HepG2 (cell line): ENCODE data around the gene TMED9. TPM values are rescaled to one million over a fixed set of nuclear protein-coding genes. Genes with fewer than 3 reads are reported as not detected.
A peak's percentile ranks its signal among the peaks of the same experiment; 100 is the strongest.

Experiments
- AHR ChIP-seq: IDR thresholded peaks from 2 replicates; pipeline ENCODE4 v1.6.1; 2018; ENCODE audit warnings: missing genetic modification reagents, missing compliant biosample characterization
- ARNTL ChIP-seq: sonication (generic); formaldehyde crosslinking; IDR thresholded peaks from 2 replicates; pipeline ENCODE4 v1.4.0; 2020; ENCODE audit warnings: mild to moderate bottlenecking, missing genetic modification reagents
- DMAP1 ChIP-seq: IDR thresholded peaks from 2 replicates; pipeline ENCODE4 v1.6.1; 2016
- FOSL2 ChIP-seq: sonication (generic); formaldehyde crosslinking; IDR thresholded peaks from 2 replicates; pipeline ENCODE4 v1.4.0; 2020; ENCODE audit warnings: missing genetic modification reagents
- GATAD2A ChIP-seq: IDR thresholded peaks from 2 replicates; pipeline ENCODE4 v1.6.1; 2016
- HNF1B ChIP-seq: sonication (generic); formaldehyde crosslinking; IDR thresholded peaks from 2 replicates; pipeline ENCODE4 v1.5.1; 2020; ENCODE audit warnings: mild to moderate bottlenecking, moderate library complexity, missing genetic modification reagents
- JARID2 ChIP-seq: sonication (generic); formaldehyde crosslinking; IDR thresholded peaks from 2 replicates; pipeline ENCODE4 v1.8.1; 2023; ENCODE audit warnings: missing genetic modification reagents, inconsistent platforms; ENCODE audit not compliant: insufficient replicate concordance
- KDM2A ChIP-seq: sonication (generic); formaldehyde crosslinking; IDR thresholded peaks from 2 replicates; pipeline ENCODE4 v1.4.0; 2020; ENCODE audit warnings: low read depth, missing genetic modification reagents, borderline replicate concordance
- LCORL ChIP-seq, 2 experiments: fragments of 450-650 bp in 1 of 2; sonication (generic) in 1 of 2; formaldehyde crosslinking in 1 of 2; IDR thresholded peaks; 2 replicates each; pipeline versions ENCODE4 v1.5.0 to v1.6.1; 2017 to 2020; ENCODE audit warnings: antibody characterized with exemption in 1 of 2, missing genetic modification reagents in 1 of 2
- MIER2 ChIP-seq: IDR thresholded peaks from 2 replicates; pipeline ENCODE4 v1.6.1; 2016; ENCODE audit warnings: missing biosample characterization, missing genetic modification reagents
- NR2F6 ChIP-seq, 2 experiments: IDR thresholded peaks; 2 replicates each; pipeline ENCODE4 v1.6.1; 2016; ENCODE audit warnings: antibody characterized with exemption in 1 of 2, mild to moderate bottlenecking in 1 of 2
- PHF8 ChIP-seq: sonication (generic); formaldehyde crosslinking; IDR thresholded peaks from 2 replicates; pipeline ENCODE4 v1.5.0; 2020; ENCODE audit warnings: missing genetic modification reagents
- RBFOX2 ChIP-seq: fragments of 200-400 bp; formaldehyde crosslinking; IDR thresholded peaks from 2 replicates; pipeline ENCODE4 v1.6.1; 2017; ENCODE audit warnings: low read depth, mild to moderate bottlenecking, low read length
- SALL1 ChIP-seq: sonication (generic); formaldehyde crosslinking; IDR thresholded peaks from 2 replicates; pipeline ENCODE4 v1.8.0; 2022; ENCODE audit warnings: mild to moderate bottlenecking, missing genetic modification reagents
- SALL2 ChIP-seq: sonication (generic); formaldehyde crosslinking; IDR thresholded peaks from 2 replicates; pipeline ENCODE4 v1.8.1; 2023; ENCODE audit warnings: mild to moderate bottlenecking, missing genetic modification reagents, inconsistent platforms
- SMYD3 ChIP-seq: sonication (generic); formaldehyde crosslinking; IDR thresholded peaks from 2 replicates; pipeline ENCODE4 v1.8.1; 2023; ENCODE audit warnings: mild to moderate bottlenecking, missing genetic modification reagents
- SP5 ChIP-seq: IDR thresholded peaks from 2 replicates; pipeline ENCODE4 v1.6.1; 2016; ENCODE audit warnings: low read depth, borderline replicate concordance
- UBTF ChIP-seq: sonication (generic); formaldehyde crosslinking; IDR thresholded peaks from 2 replicates; pipeline ENCODE4 v1.4.0; 2020; ENCODE audit warnings: mild to moderate bottlenecking, missing genetic modification reagents
- ZFX ChIP-seq: sonication (generic); formaldehyde crosslinking; IDR thresholded peaks from 2 replicates; pipeline ENCODE4 v1.4.0; 2020; ENCODE audit warnings: mild to moderate bottlenecking, low read depth, missing genetic modification reagents, moderate library complexity
- ZNF205 ChIP-seq: IDR thresholded peaks from 2 replicates; pipeline ENCODE4 v1.6.1; 2018; ENCODE audit warnings: missing biosample characterization, missing genetic modification reagents
- ZNF451 ChIP-seq: sonication (generic); formaldehyde crosslinking; IDR thresholded peaks from 2 replicates; pipeline ENCODE4 v1.5.0; 2020; ENCODE audit warnings: mild to moderate bottlenecking, missing genetic modification reagents
- ZNF574 ChIP-seq: sonication (generic); formaldehyde crosslinking; IDR thresholded peaks from 2 replicates; pipeline ENCODE4 v1.4.0; 2020; ENCODE audit warnings: missing genetic modification reagents
- ZNF580 ChIP-seq: IDR thresholded peaks from 2 replicates; pipeline ENCODE4 v1.6.1; 2016; ENCODE audit warnings: low read depth, borderline replicate concordance
- ZNF891 ChIP-seq: sonication (generic); formaldehyde crosslinking; IDR thresholded peaks from 2 replicates; pipeline ENCODE4 v1.5.0; 2020; ENCODE audit warnings: mild to moderate bottlenecking, missing genetic modification reagents
- polyA plus RNA-seq, 8 experiments: library from polyadenylated mRNA; depleted of rRNA in 3 of 8; stranded (reverse) in 7 of 8; unstranded in 1 of 8; fragments of >200 nt; fragmentation: Illumina TruSeq in 4 of 8; extraction: Trizol in 4 of 8; gene quantifications; 2 replicates each; pipeline versions ENCODE4 v1.2.1 to v1.2.3, GENCODE V29; 2011 to 2016; ENCODE audit warnings: low read depth in 4 of 8, missing spikeins in 1 of 8, mixed read lengths in 1 of 8; ENCODE audit not compliant: insufficient read depth in 1 of 8
- total RNA-seq, 5 experiments: library from RNA; depleted of rRNA; stranded (reverse); fragments of >200 nt; fragmentation: Illumina TruSeq; extraction: Trizol; gene quantifications; 2 replicates each; pipeline ENCODE4 v1.2.3, GENCODE V29; 2016; ENCODE audit warnings: low read depth in 1 of 5

The TMED9 gene
- total and polyA plus RNA-seq, 2 of the 13 experiments (the other 11 are each of a cell fraction or from before 2014, with no cell fraction given): 161 to 350 TPM

GRCh38 chr5:177607452-177608192 lies 15.6 kb downstream of the TMED9 start (continued):
- TF ChIP-seq DMAP1 (CRISPR knock-in tag): no peak
- peak; percentile 24; the same call in 1 of the 2 replicates for TF ChIP-seq FOSL2 (CRISPR knock-in tag)
- TF ChIP-seq ARNTL (CRISPR knock-in tag): no peak
- TF ChIP-seq GATAD2A: peak; percentile 49; the same call in 1 of the 2 replicates
- no peak for TF ChIP-seq JARID2 (CRISPR knock-in tag)
- peak; percentile 34; the same call in 1 of the 2 replicates for TF ChIP-seq PHF8 (CRISPR knock-in tag)
- peak; percentile 35; the same call in 1 of the 2 replicates for TF ChIP-seq ZNF580 (CRISPR knock-in tag)
- peak; percentile 66; the same call in 1 of the 2 replicates for TF ChIP-seq KDM2A (CRISPR knock-in tag)
- no peak for TF ChIP-seq LCORL (IDR thresholded peaks at IDR 0.05)
- TF ChIP-seq LCORL (CRISPR knock-in tag; IDR thresholded peaks at IDR 0.05): 0 out of 2 replicates have a peak, but pooled peaks have one; percentile 33
- TF ChIP-seq SP5 (CRISPR knock-in tag): no peak
- 0 out of 2 replicates have a peak, but pooled peaks have one; percentile 49 for TF ChIP-seq AHR (CRISPR knock-in tag)
- peak; percentile 47; the same call in 1 of the 2 replicates for TF ChIP-seq UBTF
- peak; percentile 26; the same call in 1 of the 2 replicates for TF ChIP-seq ZNF574
- TF ChIP-seq ZNF451 (CRISPR knock-in tag): 0 out of 2 replicates have a peak, but pooled peaks have one; percentile 51
- peak; percentile 65; the same call in 1 of the 2 replicates for TF ChIP-seq ZFX (CRISPR knock-in tag)
- 0 out of 2 replicates have a peak, but pooled peaks have one; percentile 48 for TF ChIP-seq SALL2 (CRISPR knock-in tag)
- TF ChIP-seq MIER2 (CRISPR knock-in tag): peak; percentile 63; the same call in 1 of the 2 replicates
- TF ChIP-seq ZNF891 (CRISPR knock-in tag): no peak
- no peak for TF ChIP-seq SMYD3 (CRISPR knock-in tag)
- TF ChIP-seq RBFOX2: no peak
- TF ChIP-seq HNF1B (CRISPR knock-in tag): peak; percentile 60; the same call in 1 of the 2 replicates
- peak; percentile 71; the same call in 1 of the 2 replicates for TF ChIP-seq ZNF205 (CRISPR knock-in tag)
- no peak for TF ChIP-seq NR2F6 (IDR thresholded peaks at IDR 0.05)
- TF ChIP-seq NR2F6 (CRISPR knock-in tag; IDR thresholded peaks at IDR 0.05): peak; percentile 23; the same call in 1 of the 2 replicates
- TF ChIP-seq SALL1 (CRISPR knock-in tag): peak; percentile 57
